ENCODE data around the gene PPP6R3. TPM values are rescaled to one million over a fixed set of nuclear protein-coding genes. Genes with fewer than 3 reads are reported as not detected.
A peak's percentile ranks its signal among the peaks of the same experiment; 100 is the strongest.
"Not testable (repeated sequence)": the region's sequence is repeated elsewhere in the genome, so short reads cannot be mapped to it uniquely, and the experiment has no call there.

PPP6R3 gene
- total and polyA plus RNA-seq, 12 donors, result 40.2 to 180 (median 89.0) TPM

- intact Hi-C loops (cut with DNase I), result no loop called here
- WGBS, 4 donors, result 87 to 96% (median 89%) methylated on average over 7 of the region's 7 CpGs
Measured at GRCh38 chr11:68457898-68458249, 2.7 kb upstream of the PPP6R3 start.

GRCh38 chr11:68458340-68458739 lies 2.2 kb upstream of the PPP6R3 start:
- H3K9me3 ChIP-seq (replicated peaks in 1 of 3); H3K27ac ChIP-seq; intact Hi-C loops (cut with DNase I); H3K36me3 ChIP-seq (replicated peaks in 1 of 2); H3K27me3 ChIP-seq; H3K4me3 ChIP-seq: not testable (repeated sequence)
- peaks cover 15 to 17% of the 10 kb centered on the region in 2 donors for H3K4me1 ChIP-seq (replicated peaks in 1 of 2)
- WGBS, 4 donors, result 86 to 91% (median 90%) methylated on average over 6 of the region's 6 CpGs
- peak in 1 of 7 donors; percentile 8 for DNase-seq

More at GRCh38 chr11:68457898-68458249, 2.7 kb upstream of the PPP6R3 start:
- TF ChIP-seq POLR2A (IDR thresholded peaks at IDR 0.05), result no peak
- TF ChIP-seq CTCF (IDR thresholded peaks at IDR 0.05), result no peak
- H3K4me3 ChIP-seq, result no peak overlapping the region
- no peak overlapping the region for H3K27ac ChIP-seq
- H3K4me1 ChIP-seq (replicated peaks in 1 of 2), result peaks cover 12% of the 10 kb centered on the region in 2 donors
- no peak for DNase-seq
- H3K9me3 ChIP-seq (replicated peaks in 1 of 3), result no peaks in the 10 kb centered on the region
- no peaks in the 10 kb centered on the region for H3K36me3 ChIP-seq (replicated peaks in 1 of 2)
- H3K27me3 ChIP-seq, result no peaks in the 10 kb centered on the region

GRCh38 chr11:68459886-68460740 lies 439 bp upstream of the PPP6R3 start:
- H3K4me1 ChIP-seq (replicated peaks in 1 of 2), result peaks cover 26 to 34% of the 10 kb centered on the region in 2 donors
- DNase-seq, result peak; percentile 97 to 99 (median 99)
- no peaks in the 10 kb centered on the region for H3K9me3 ChIP-seq (replicated peaks in 1 of 3)
- TF ChIP-seq POLR2A (IDR thresholded peaks at IDR 0.05) (peak in 1 of 2 donors; percentile 45), CTCF (IDR thresholded peaks at IDR 0.05) (peak in 4 of 6 experiments; percentile 22 to 47 (median 39))
- intact Hi-C loops (cut with DNase I), result no loop called here
- H3K27me3 ChIP-seq, result no peaks in the 10 kb centered on the region
- H3K36me3 ChIP-seq (replicated peaks in 1 of 2), result no peaks in the 10 kb centered on the region
- whole genome bisulfite sequencing, 4 donors, result 3 to 13% (median 3%) methylated on average over 18 to 56 of the region's 56 CpGs
- peak overlapping the region in 3 of 4 donors; percentile 86 to 100 (median 87) for H3K4me3 ChIP-seq
- peak overlapping the region; percentile 90 to 100 (median 98) for H3K27ac ChIP-seq

- H3K4me1 ChIP-seq (replicated peaks in 1 of 2), result peaks cover 26 to 46% of the 10 kb centered on the region in 2 donors
- 1 to 2% (median 1%) methylated on average over 12 of the region's 12 CpGs for WGBS, 4 donors
- DNase-seq, result peak in 2 of 7 donors; percentile 25 to 56
- intact Hi-C loops (cut with DNase I), result no loop called here
- TF ChIP-seq CTCF (IDR thresholded peaks at IDR 0.05) (no peak), POLR2A (IDR thresholded peaks at IDR 0.05) (no peak)
- no peaks in the 10 kb centered on the region for H3K36me3 ChIP-seq (replicated peaks in 1 of 2)
- H3K4me3 ChIP-seq, result peak overlapping the region in 2 of 4 donors; percentile 87 to 100
- peak overlapping the region in 4 of 5 donors; percentile 94 to 100 (median 98) for H3K27ac ChIP-seq
- no peaks in the 10 kb centered on the region for H3K9me3 ChIP-seq (replicated peaks in 1 of 3)
- H3K27me3 ChIP-seq, result no peaks in the 10 kb centered on the region
Measured at GRCh38 chr11:68461575-68461917, 994 bp downstream of the PPP6R3 start.
